ENCODE data around the gene TPP1. TPM values are rescaled to one million over a fixed set of nuclear protein-coding genes. Genes with fewer than 3 reads are reported as not detected.

TPP1 gene
- total and polyA plus RNA-seq, 10 of the 15 experiments (the other 5 are each of a cell fraction or from before 2014, with no cell fraction given): 7.5 to 64.6 (median 38.3) TPM

DNA sequence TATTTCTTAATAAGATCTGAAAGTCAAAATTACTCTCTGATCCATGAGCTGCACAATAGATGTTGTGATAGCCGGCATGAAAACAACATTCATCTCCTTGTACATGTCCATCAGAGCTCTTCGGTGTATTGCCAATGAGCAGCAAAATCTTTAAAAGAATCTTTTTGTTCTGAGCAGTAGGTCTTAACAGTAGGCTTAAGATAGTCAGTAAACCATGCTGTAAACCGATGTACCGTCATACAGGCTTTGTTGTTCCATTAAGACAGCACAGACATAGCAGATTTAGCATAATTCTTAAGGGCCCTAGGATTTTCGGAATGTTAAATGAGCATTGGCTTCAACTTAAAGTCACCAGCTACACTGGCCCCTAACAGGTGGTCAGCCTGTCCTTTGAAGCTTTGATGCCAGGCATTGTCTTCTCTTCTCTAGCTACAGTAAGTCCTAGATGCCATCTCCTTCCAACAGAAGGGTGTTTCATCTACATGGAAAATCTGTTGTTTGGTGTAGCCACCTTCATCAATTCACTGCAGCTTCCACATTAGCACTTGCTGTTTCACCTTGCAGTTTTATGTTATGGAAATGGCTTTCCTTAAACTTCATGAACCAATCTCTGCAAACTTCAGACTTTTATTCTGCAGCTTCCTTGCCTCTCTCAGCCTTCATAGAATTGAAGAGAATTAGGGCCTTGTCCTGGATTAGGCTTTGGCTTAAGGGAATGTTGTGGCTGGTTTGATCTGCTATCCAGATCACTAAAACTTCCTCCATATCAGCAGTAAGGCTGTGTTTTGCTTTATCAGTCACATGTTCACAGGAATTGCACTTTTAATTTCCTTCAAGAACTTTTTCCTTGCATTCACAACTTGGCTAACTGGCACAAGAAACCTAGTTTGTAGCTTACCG lies 44.2 kb downstream of the TPP1 start:
- FAIRE-seq (no peak), DNase-seq (ENCODE audit: low read depth, low spot score) (no peak), ATAC-seq (no peak)
- 82% methylated on average over 6 of the region's 6 CpGs for WGBS (ENCODE audit: insufficient coverage, insufficient replicate concordance, low lambda C conversion rate, missing lambda C conversion rate)
- no peaks in the 10 kb centered on the region for H3K9me3 ChIP-seq (replicated peaks; ENCODE audit: control insufficient read depth, insufficient read depth, low read length)
- no peaks in the 10 kb centered on the region for H4K20me1 ChIP-seq (ENCODE audit: control insufficient read depth, insufficient read depth)
- SMC1A ChIA-PET (ENCODE audit: uncharacterized antibody, unreplicated experiment): interaction anchor here (0.8 kb wide), 2 partner anchors 44 to 72 kb away, joined by 3 read pairs; no protein-coding TSS in a partner anchor
- in situ Hi-C loops (cut with MboI): no loop called here
- intact Hi-C loops (cut with micrococcal nuclease; ENCODE audit: unreplicated experiment): no loop called here
- RAD21 ChIA-PET (ENCODE audit: unreplicated experiment): interaction anchor here (0.6 kb wide), 1 partner anchor 163 kb away, joined by 3 read pairs; no protein-coding TSS in a partner anchor
- H2AFZ ChIP-seq (ENCODE audit: control insufficient read depth, low read depth, low read length): no peak overlapping the region
- CTCF ChIA-PET: interaction anchor here (0.5 to 1.6 kb wide), 5 partner anchors 43 to 320 kb away, joined by 3 to 4 read pairs (median 3); no protein-coding TSS in a partner anchor
- H3K4me1 ChIP-seq (ENCODE audit: control insufficient read depth, insufficient read depth, low read length): no peaks in the 10 kb centered on the region
- POLR2A ChIA-PET: no interaction called here
- no peak overlapping the region for H3K27ac ChIP-seq (ENCODE audit: control insufficient read depth, insufficient read depth)
- no peak overlapping the region for H3K4me3 ChIP-seq
- BruUV-seq (replicated peaks): no TSS peak
- peaks cover 1% of the 10 kb centered on the region in 2 experiments; a peak in 2 of 4 replicates for H3K36me3 ChIP-seq (ENCODE audit: control insufficient read depth in 2 of 2, insufficient read depth in 2 of 2, low read length in 1 of 2)
- no peak overlapping the region for H3K9ac ChIP-seq (ENCODE audit: control insufficient read depth, insufficient read depth, low read length)
- no peak overlapping the region for H3K4me2 ChIP-seq (ENCODE audit: control insufficient read depth, insufficient read depth)
- TF ChIP-seq WRNIP1 (IDR thresholded peaks at IDR 0.05; ENCODE audit: borderline replicate concordance, low read depth, low read length): no peak
- TF ChIP-seq TCF3 (IDR thresholded peaks at IDR 0.05; ENCODE audit: borderline replicate concordance, insufficient read depth, low read depth, low read length): no peak
- TF ChIP-seq POLR2A (IDR thresholded peaks at IDR 0.05; ENCODE audit: low read depth, low read length): no peak
- TF ChIP-seq BRCA1 (IDR thresholded peaks at IDR 0.05; ENCODE audit: low read depth, low read length): no peak
- TF ChIP-seq, protein P1, sequence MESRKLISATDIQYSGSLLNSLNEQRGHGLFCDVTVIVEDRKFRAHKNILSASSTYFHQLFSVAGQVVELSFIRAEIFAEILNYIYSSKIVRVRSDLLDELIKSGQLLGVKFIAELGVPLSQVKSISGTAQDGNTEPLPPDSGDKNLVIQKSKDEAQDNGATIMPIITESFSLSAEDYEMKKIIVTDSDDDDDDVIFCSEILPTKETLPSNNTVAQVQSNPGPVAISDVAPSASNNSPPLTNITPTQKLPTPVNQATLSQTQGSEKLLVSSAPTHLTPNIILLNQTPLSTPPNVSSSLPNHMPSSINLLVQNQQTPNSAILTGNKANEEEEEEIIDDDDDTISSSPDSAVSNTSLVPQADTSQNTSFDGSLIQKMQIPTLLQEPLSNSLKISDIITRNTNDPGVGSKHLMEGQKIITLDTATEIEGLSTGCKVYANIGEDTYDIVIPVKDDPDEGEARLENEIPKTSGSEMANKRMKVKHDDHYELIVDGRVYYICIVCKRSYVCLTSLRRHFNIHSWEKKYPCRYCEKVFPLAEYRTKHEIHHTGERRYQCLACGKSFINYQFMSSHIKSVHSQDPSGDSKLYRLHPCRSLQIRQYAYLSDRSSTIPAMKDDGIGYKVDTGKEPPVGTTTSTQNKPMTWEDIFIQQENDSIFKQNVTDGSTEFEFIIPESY (IDR thresholded peaks at IDR 0.05): no peak
- TF ChIP-seq, protein P2, sequence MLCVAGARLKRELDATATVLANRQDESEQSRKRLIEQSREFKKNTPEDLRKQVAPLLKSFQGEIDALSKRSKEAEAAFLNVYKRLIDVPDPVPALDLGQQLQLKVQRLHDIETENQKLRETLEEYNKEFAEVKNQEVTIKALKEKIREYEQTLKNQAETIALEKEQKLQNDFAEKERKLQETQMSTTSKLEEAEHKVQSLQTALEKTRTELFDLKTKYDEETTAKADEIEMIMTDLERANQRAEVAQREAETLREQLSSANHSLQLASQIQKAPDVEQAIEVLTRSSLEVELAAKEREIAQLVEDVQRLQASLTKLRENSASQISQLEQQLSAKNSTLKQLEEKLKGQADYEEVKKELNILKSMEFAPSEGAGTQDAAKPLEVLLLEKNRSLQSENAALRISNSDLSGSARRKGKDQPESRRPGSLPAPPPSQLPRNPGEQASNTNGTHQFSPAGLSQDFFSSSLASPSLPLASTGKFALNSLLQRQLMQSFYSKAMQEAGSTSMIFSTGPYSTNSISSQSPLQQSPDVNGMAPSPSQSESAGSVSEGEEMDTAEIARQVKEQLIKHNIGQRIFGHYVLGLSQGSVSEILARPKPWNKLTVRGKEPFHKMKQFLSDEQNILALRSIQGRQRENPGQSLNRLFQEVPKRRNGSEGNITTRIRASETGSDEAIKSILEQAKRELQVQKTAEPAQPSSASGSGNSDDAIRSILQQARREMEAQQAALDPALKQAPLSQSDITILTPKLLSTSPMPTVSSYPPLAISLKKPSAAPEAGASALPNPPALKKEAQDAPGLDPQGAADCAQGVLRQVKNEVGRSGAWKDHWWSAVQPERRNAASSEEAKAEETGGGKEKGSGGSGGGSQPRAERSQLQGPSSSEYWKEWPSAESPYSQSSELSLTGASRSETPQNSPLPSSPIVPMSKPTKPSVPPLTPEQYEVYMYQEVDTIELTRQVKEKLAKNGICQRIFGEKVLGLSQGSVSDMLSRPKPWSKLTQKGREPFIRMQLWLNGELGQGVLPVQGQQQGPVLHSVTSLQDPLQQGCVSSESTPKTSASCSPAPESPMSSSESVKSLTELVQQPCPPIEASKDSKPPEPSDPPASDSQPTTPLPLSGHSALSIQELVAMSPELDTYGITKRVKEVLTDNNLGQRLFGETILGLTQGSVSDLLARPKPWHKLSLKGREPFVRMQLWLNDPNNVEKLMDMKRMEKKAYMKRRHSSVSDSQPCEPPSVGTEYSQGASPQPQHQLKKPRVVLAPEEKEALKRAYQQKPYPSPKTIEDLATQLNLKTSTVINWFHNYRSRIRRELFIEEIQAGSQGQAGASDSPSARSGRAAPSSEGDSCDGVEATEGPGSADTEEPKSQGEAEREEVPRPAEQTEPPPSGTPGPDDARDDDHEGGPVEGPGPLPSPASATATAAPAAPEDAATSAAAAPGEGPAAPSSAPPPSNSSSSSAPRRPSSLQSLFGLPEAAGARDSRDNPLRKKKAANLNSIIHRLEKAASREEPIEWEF (IDR thresholded peaks at IDR 0.05; ENCODE audit: insufficient replicate concordance, low read depth, low read length): no peak
- no peak for TF ChIP-seq IKZF1 (conservative IDR thresholded peaks at IDR 0.05)
- no peak for TF ChIP-seq ESRRA (IDR thresholded peaks at IDR 0.05; ENCODE audit: low read length)
- no peak for TF ChIP-seq FOXM1 (IDR thresholded peaks at IDR 0.05; ENCODE audit: low read depth, low read length)
- no peaks in the 10 kb centered on the region for H3K79me2 ChIP-seq (ENCODE audit: control insufficient read depth, insufficient read depth, low read length)
- no peaks in the 10 kb centered on the region for H3K27me3 ChIP-seq (replicated peaks in 1 of 2; ENCODE audit: control insufficient read depth in 2 of 2, insufficient read depth in 2 of 2, low read length in 1 of 2)

Measured in GM12878 (cell line).